Epidermal melanocyte (primary cell): ENCODE measurements around the gene LRP1B.

Experiments used
- DNase-seq: peaks from one replicate; pipeline ENCODE4 v3.0.0; 2011; ENCODE audit warnings: low spot score; ENCODE audit not compliant: insufficient read length

The LRP1B gene

DNA sequence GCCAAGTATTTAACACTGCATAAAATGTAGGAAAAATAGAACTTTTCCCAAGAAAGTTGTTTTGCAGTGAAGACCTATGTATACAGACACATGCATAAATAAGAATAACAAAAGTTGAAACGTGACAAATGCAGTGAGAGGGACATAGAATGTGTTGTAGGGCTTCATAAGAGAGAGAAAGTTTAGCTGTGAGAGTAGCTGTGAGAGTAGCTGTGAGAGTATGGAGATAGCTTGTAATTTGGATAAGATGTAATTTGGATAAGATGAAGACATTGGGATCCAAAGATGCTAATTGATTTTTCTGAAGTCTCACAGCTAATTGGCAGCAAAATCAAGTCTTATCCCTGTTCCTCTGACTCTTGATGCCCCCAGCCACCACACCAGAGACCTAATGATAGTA lies 170.9 kb downstream of the LRP1B start:
- no peak for DNase-seq

DNA sequence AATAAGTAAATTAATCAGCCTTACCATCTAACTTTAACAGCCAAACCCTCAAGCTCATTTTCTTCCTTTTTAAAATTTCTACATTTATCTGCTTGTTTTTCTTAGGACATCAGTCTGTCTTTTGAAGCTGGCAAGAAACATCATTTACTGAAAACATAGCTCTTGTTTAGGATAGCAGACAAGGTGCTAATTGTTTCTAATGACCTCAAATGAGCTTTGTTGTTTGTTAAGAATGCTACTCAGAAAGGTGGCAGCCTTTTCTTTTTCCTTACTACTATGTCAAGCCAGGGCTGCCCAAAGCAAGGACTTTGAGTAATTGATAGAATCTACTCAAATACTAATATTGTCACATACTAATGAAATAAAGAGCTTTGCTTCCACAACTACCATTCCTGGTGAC lies 171.8 kb downstream of the LRP1B start:
- DNase-seq: no peak

GRCh38 chr2:141957827-141958450 lies 172.9 kb downstream of the LRP1B start:
- DNase-seq: no peak

DNA sequence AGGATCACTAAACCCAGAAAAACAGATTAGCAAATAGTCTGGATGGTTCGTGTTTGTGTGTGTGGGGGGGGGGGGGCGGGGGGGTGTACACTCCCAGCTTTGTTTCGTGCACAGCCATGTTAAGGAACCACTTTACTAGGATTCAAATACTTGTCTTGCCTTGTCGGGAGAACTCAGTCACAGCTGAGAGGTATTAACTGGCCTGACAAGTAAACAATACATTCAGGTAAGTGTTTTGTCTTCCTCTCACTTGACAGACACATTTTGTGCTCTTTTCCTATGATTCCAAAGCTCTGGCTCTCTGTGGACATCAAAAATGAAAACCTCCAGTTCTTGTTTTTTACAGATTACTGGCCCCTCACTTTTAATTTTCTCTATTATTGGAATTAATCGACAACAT lies 173.5 kb downstream of the LRP1B start:
- no peak for DNase-seq

DNA sequence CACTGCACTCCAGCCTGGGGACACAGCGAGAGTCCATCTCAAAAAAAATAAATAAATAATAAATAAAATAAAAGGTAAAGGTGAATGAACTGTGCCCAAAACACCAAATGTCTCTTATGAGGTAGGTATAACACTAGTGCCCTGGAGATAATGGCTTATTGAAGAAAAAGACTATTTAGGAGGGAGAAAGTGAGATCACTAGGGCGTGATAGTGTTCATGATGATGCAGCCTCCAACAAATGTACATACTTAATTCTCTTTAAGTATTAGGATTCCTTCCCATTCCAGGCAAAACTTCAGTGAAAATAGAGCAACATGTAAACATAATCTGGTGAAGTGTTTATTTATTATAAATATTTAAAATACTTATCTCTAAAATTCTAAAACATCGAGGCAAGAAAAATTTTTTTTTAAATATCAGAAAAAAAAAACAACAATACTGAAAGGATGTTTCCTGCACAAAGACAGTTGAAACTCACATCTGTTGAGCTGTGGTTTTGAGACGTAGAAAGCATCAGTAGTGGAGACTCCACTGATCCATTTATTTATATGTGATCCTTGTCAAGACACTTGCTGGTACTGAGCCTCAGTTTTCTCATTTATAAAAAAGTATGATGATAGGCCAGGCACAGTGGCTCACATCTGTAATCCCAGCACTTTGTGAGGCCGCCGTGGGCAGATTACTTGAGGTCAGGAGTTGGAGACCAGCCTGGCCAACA lies 183.3 kb downstream of the LRP1B start:
- no peak for DNase-seq

DNA sequence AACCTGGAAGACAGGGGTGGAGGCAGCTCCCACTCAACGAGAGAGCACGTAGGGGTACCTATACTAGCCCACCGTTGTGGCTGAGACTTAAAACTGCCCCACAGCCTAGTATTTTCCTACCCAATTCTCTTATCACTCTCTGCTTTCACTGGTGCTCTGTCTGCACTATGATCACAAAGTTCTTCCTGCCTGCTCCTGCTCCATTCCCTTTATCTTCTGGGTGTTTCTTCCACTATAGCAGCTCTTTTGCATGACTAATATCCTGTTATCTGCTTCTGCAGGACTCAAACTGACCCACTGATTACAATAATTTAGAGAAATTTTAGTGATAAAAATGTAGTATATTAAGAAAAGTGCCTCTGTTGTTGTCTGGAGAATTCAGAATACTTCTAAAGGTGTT lies 184.8 kb downstream of the LRP1B start:
- DNase-seq: no peak

GRCh38 chr2:141943918-141944317 lies 186.9 kb downstream of the LRP1B start:
- DNase-seq: no peak

GRCh38 chr2:141942006-141942789 lies 188.6 kb downstream of the LRP1B start:
- DNase-seq: no peak

GRCh38 chr2:141941210-141941714 lies 189.6 kb downstream of the LRP1B start:
- DNase-seq: no peak

DNA sequence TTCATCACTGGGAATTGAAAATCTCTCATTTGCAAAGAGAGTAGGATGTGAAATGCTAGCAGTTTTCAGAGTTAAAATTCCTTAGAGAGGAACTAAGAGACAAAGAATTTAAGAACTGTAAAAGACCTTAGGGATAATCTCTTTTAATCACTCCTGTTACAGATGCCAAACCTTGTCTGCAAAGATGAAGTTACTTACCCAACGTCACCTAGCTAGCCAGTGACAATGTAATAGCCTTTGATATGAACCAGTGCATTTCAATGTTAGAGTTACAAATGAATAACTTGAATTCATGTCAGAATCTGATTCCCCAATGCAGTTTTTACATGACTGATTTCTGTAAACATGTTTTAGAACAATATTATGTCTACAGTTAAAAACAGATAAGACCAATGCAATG lies 190.1 kb downstream of the LRP1B start:
- no peak for DNase-seq

DNA sequence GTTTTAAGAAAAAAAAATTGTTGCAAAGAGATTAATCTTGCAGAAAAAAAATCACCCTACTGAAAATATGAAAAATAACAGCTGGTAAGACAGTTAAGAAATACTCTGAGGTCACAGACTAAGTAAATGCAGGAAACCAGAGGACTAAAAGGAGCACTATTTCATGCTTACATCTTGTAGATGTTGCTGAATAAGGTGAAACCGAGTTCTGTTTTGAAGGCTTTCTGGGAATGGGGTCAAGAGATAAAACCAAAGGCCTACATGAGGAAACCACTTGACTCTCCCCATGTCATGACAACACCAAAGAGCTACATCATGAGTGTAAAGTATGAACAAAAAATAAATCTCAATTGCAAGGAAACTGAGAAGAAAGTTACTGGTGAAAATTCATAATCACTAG lies 197.6 kb downstream of the LRP1B start:
- DNase-seq: no peak

DNA sequence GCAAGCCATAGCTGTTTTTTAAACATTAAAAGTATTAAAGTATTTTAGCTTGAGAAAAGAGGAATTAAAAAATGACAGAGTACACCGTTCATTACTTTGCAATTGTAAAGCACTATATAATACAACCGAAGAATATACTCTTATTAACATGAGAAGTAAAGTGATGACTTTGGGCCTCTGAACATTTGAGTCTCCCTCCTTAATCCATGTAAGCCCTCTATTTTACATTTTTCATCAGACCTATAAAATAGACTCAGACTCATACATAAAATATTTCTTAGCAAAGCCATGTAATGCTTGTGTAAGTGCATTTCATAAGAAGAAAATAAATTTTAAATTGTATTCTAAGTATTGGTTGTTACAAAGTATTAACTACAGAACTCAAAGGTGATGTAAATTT lies 198.6 kb downstream of the LRP1B start:
- no peak for DNase-seq

GRCh38 chr2:141931797-141932196 lies 199.0 kb downstream of the LRP1B start:
- DNase-seq: no peak

GRCh38 chr2:141930803-141931202 lies 200.0 kb downstream of the LRP1B start:
- no peak for DNase-seq

DNA sequence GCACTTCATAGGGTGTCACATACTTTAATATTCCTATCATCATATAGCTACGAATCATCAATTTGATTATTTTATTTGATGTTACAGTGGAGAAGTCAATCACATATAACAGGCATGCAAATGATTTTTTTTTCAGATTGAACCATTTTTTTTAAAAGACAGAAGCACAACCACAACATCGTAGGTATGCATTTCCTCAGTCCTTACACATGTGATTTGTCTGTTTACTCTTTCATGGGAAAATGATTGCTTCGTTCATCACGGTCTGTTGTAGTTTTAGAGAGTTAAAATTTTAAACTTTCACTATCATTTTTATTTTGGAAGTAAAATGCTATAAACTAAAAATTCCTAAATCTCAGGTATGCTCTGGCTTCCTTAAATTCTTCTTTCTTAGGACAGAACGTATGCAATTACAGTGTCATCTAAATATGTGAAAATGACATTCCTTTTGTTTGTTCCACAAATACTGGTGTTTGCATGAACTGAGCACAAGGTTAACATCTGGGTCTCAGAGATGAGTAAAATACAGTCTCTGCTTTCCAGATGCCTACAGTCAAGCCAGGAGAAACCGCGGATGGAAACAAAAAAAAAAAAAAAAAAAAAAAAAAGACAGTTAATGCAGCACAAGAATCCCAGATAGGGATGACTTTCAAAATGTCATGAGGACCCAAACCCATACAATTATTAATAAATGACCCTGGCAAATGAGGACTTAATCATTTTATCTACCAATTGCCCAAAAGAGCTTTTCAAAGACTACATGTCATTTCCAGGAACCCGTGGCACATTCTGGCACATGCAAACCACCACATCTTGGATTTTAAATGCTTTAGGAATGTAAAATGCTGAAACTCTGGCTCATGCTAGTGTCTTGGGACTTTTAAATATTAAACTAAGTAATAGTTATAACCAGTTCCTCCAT lies 201.2 kb downstream of the LRP1B start:
- no peak for DNase-seq

DNA sequence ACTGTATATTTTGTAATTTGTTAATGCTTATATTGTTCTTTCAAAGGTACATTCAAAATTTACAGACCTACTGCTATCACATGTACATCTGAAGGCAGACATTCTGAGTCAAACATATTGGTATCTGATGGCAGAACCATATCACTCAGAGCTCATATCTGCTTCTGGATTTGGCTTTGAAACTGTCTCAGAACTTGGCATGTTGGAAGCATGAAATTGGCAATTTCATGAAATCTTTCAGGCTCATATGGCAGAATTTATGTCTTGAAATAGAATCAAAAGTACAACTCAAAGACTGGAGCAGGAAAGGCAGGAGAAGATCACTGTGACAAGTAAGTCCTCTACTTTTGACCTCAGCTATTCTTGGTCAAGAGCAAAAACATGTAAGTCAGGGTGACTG lies 202.3 kb downstream of the LRP1B start:
- no peak for DNase-seq

DNA sequence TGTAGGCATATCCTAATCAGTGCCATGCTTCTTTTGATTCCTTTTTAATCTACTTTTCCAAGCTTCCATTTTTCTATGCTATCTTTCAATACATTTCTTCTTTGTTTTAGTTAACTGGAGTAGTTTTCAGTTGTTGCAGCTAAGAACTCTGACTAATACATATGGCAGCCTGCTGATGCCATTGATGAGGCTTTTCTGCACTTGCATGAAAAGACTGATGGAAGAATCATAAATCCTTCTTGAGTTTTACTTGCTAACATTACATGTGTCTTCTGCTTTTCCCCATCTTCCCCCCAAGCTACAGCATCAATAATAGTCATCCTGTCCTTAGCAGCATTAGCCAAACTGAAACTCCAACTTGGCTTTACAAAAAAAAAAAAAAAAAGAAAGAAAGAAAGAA lies 203.3 kb downstream of the LRP1B start:
- DNase-seq: no peak

DNA sequence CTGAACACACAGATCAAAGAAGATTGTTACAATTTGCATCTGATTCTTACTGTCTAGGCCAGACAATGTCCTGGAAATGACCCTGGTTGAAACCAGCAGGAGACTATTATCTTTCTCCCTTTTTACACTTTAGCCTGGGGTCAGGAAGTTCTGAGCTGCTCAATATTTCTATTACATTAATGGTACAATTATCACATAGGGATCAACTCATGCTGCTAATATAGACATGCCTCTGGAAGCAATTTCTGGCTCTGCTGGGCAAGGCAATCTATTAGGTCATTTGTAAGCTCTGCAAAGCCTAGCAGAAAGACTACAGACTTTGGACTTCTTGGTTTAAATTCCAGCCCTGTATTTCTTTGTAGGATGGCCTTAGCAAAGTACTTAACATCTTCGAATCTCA lies 205.3 kb downstream of the LRP1B start:
- no peak for DNase-seq

GRCh38 chr2:141923657-141924056 lies 207.2 kb downstream of the LRP1B start:
- no peak for DNase-seq

GRCh38 chr2:141911485-141912066 lies 219.2 kb downstream of the LRP1B start:
- DNase-seq: no peak

- DNase-seq: no peak
Observed at GRCh38 chr2:141906678-141907077, 224.1 kb downstream of the LRP1B start.
